Stimulated activated CD8-positive, alpha-beta memory T cell treated with anti-CD3 and anti-CD28 coated beads, Interleukin-4, amount 100 ng/mL, for 24 hours (primary cell): Measurements from ENCODE around the gene HORMAD1.
"Not testable (repeated sequence)": the region's sequence is repeated elsewhere in the genome, so short reads cannot be mapped to it uniquely, and the experiment has no call there.

Experiments used
- DNase-seq: peaks from one replicate; pipeline ENCODE4 v3.0.0-alpha.2; 2020; ENCODE audit warnings: low read depth

The HORMAD1 gene

DNA sequence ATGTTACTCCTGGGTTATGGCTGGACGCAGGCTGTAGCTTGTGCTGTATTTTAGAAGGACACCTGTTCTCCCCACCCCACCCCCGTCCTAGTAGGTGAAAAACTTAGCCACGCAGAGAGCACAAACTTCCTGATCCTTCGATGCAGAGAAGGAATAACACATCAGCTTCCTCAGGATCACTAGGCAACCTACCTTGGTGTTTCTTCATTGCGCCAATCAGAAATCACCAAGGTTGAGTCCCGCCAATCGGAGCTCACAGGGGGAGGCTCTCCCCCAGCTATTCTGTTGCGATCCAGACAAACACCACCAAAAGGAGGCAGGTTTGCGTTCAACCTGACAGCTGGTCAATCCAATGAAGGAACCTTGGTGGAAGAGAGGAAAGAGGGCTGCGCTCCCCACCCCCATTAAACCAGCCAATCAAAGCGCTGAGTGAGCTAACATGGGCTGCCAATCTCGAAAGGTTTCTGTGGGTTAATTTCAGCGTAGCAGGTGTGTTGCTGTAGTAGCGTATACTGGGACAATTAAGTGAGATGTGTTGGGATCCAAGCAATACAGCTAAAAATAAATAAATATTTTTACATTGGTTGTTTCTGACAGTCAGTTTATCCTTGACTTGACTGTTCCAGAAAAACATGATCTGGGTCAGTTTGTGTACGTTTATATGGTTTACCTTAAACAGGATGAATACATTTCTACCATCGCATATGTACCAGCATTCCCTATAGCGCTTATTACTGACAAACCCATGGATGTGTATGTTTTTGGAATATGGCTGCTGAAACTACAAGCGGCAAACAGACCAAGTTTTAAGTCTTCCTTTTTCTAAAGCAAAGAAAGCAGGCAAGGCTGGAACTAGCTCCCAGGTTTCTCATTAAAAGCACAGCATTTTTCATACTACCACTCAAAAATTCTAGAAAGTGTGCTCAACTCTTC, 23.4 kb downstream of the HORMAD1 start, which contains the start of gene GOLPH3L:
Gene GOLPH3L (minus strand): TSS at position 160 of the 933 bp plus-strand sequence. CDS start 2,316 bp downstream, outside the sequence.
- peak; percentile 78 for DNase-seq

DNA sequence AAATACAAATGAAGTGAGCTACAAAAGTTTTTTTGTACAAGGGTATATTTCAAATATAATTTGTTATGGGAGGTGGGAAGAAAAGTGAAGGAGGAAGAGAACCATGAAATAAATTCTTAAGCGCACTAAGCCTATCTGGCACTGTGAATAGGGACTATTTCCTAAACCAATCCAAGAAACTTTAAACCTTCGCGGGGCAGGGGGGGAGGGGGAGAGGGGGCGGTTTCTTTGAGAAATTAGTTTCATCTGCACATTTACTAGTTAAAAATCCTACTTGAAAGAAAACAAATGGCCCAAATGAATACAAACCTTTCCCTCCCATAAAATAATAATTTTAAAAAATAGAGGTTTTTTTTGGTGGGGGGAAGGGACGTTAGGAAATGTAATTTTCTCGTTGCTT, 24.1 kb downstream of the HORMAD1 start:
- no peak for DNase-seq

DNA sequence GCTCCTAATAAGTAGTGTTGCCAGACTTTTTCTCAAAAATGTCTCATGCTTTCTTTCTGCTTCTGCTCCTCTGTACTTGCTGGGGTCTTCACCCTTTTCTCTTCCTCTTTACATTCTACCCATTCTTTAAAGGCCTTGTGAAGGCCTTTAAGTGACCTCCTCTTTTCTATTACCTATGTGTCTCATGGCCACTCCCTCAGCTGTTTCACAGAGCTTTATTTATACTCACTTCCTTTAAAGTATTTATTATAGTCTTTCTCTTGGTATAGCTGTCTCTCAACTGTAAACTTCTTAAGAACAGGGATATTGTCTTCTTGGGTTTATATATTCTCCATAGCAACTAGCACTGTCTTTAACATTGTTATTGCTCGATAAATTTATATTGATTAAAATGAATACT, 24.5 kb downstream of the HORMAD1 start:
- no peak for DNase-seq

DNA sequence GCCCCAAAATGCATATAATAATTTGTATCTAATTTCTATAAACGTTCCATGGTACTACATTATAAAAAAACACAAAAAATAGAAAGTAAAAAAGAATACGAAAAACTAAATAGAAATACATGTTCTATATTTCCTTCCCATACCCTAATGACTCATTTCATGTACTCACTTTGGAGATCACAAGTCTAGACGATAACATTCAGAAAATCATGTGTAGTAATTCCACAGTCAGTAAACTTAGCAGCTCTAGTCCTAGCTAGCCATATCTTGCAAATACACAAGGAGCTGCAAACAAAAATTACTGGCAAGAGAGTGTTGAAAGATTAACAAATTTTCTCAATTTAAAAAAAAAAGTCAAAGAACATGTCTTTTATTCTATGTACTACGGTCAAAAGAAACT, 25.1 kb downstream of the HORMAD1 start:
- no peak for DNase-seq

DNA sequence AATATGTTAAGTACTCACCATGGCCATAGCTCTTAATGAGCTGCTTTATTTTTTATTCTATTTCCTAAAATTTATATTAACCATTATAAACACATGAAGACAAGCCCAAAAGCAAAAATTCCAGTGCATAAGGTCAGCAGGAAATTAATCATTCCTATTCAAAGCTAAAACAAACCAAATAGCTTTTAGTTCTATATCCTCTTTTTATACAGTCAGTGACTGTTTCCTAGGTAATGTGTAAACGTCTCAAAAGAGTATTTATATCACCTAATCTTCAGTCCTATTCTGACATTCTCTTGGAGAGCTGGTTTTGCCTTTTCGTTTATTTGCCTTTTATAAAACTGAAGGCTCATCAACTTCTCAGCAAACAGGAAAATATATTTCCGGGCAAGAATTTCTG, 28.0 kb downstream of the HORMAD1 start:
- DNase-seq = no peak

DNA sequence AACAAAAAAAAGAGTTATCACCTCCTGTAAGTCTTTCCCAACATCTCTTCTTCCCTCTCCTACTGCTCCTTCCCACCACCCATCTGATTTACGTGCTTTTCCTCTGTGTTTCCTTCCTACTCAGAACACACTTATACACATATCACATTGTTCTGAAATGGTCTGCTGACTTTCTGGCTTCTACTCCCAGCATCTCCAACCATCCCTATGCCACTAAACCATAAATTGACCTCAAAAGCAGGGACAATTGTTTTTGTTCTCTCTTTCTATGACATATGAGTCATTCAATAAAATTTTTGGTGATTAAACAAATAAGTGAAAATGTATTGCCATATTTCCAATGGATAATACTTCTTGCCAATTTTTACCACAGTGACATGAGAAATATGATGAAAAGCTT, 31.9 kb downstream of the HORMAD1 start:
- no peak for DNase-seq

DNA sequence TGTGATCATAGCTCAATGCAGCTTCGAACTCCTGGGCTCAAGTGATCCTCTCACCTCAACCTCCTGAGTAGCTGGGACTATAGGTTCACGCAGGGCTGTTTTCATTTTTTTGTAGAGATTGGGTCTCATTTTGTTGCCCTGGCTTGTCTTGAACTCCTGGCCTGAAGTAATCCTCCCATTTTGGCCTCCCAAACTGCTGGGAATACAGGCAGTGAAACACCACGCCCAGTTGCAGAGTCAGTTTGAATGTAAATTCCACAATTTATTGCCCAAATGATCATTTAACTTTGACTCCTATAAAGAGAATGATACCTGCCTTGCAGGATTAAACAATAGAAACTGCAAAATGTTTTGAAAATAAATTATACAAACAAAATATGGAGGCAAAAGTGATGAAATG, 34.4 kb downstream of the HORMAD1 start:
- no peak for DNase-seq

DNA sequence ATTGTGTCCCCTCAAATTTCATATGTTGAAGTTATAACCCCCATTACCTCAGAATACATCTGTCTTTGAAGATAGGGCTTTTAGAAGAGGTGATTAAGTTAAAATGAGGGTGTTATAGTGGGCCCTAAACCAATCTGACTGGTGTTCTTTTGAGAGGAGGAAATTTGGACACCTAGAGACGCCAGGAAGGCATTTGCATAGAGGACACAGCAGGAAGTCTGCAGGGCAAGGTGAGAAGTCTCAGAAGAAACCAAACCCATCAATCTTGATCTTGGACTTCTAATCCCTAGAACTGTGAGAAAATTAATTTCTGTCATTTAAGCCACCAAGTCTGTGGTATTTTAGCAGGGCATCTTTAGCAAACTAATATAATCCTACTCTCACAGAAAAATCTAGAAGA, 36.8 kb downstream of the HORMAD1 start:
- DNase-seq = no peak

DNA sequence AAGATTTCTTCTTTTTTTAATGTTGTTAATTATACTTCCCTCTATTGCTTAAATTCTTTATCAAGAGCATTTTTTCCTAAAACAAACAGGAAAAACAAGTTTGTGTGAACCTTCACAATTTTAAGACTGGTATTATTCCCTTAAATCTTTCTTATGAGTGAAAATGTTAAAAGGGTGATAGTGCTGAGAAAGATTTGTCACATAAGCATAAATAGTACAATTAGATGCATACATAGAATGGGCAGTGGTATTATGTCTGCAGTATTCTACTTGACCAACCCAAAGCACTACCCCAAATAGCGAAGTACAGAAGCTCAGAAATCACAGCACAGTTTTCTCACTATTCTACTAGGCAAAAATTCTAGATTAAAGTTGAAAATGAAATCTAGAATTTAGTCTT, 41.7 kb downstream of the HORMAD1 start:
- no peak for DNase-seq

DNA sequence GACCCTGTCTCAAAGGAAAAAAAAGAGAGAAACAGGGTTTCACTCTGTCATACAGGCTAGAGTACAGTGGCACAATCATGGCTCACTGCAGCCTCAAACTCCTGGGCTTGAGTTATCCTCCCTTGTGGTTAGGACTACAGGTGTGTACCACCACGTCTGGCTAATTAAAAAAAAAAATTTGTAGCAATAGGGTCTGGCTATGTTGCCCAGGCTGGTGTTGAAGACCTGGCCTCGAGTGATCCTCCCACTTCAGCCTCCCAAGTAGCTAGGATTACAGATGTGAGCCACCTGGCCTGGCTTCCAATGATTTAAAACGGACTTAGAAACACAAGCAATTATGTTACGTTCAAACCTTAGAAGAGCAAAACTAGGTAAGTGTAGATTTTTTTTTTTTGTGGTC, 45.8 kb downstream of the HORMAD1 start:
- no peak for DNase-seq

DNA sequence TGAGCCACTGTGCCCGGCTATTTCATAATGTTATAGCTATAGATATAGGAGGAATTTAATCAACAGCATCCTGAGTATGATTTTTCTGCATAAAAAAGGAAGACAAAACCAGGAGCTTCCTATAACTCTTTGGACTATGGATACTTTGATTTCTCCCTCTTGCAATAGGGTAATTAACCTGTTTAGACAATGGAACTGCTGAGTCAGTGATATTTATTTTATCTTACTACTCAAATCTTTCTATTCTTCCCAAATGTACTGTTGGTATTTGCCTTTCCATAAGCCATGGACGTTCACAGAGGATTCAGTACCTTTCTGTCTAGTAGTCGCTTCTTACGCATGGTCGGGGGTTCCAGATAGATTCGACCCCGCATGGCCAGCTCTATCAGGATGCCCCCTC, 57.4 kb downstream of the HORMAD1 start:
- no peak for DNase-seq

DNA sequence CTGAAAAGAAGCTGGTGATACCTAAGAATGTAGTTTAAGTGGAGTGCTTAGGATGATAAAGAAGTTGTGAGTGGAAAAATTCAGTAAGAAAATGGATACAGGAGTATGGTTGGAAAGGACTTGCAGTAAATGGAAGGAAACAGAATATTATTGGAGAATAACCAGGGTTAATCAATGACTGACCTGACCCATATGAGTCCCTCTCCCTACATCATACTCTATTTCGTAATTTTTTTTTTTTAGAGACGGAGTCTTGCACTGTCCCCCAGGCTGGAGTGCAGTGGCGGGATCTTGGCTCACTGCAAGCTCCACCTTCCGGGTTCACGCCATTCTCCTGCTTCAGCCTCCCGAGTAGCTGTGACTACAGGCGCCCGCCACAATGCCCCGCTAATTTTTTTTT, 57.9 kb downstream of the HORMAD1 start:
- DNase-seq = no peak

DNA sequence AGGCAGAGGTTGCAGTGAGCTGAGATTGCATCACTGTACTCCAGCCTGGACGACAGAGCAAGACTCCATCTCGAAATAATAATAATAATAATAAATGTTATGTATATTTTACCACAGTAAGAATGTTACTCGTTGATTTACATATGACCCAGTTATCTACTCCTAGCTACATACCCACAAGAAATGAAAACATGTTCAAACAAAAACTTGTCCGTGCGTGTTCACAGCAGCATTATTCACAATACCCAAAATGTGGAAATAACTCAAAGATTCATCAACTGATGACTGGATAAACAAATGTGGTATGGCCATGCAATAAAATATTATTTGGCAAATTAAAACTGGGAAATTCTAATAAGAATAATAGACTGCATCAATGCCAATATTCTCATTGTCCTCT, 59.5 kb downstream of the HORMAD1 start:
- no peak for DNase-seq

DNA sequence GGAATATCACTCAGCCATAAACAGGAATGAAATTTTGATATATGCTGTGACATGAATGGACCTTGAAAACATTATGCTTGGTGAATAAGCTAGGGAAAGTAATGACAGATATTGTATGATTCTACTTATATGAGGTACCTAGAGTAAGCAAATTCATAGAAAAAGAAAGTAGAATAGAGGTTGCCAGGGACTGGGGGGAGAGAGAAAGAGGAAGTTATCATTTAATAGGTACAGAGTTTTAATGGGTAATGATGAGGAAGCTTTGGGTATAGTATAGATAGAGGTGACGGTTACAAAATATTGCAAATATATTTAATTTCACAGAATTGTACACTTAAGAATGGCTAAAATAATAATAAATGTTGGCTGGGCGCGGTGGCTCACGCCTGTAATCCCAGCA, 60.1 kb downstream of the HORMAD1 start:
- DNase-seq = no peak

DNA sequence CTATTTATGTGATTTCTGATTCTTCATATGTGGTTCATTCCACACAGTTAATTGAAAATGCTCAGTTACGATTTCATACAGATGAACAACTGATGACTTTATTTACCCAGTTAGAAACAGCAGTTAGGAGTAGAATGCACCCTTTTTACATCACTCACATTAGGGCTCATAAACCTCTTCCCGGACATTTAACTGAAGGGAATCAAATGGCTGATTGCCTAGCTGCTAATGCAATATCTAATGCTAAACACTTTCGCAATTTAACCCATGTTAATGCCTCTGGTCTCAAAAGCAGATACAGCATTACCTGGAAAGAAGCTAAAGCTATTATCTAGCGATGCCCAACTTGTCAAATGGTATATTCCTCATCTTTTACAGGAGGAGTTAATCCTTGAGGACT, 63.6 kb downstream of the HORMAD1 start:
- not testable (repeated sequence) for DNase-seq

DNA sequence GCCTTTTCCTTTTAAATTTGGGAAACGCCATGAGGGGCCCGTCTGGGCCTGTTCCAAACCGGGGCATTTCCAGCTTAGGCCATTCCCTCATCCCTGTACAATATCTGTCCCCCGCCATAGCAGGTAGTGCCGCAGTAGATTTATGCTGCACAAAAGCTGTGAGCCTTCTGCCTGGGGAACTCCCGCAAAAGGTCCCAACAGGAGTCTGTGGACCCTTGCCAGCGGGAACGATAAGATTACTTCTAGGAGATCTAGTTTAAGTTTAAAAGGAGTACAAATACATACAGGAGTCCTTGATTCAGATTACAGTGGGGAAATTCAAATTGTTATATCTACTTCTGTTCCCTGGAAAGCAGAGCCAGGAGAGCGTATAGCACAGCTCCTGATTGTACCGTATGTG, 66.1 kb downstream of the HORMAD1 start:
- DNase-seq = not testable (repeated sequence)

DNA sequence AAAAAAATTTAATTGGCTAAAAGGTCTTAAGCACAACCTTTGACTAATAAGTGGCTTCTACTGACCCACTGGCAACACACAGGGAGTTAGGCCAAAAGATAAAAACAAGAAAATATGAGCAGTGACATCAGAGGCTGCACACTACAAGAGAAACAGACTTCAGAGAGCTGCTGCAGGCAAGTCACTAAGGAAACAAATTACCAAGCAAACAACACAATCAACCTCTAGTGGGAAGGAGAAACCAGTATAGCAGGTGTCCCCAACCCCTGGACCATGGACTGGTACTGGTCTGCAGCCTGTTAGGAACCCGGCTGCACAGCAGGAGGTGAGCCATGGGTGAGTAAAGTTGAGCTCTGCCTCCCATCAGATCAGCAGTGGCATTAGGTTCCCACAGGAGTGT, 70.5 kb downstream of the HORMAD1 start:
- no peak for DNase-seq

DNA sequence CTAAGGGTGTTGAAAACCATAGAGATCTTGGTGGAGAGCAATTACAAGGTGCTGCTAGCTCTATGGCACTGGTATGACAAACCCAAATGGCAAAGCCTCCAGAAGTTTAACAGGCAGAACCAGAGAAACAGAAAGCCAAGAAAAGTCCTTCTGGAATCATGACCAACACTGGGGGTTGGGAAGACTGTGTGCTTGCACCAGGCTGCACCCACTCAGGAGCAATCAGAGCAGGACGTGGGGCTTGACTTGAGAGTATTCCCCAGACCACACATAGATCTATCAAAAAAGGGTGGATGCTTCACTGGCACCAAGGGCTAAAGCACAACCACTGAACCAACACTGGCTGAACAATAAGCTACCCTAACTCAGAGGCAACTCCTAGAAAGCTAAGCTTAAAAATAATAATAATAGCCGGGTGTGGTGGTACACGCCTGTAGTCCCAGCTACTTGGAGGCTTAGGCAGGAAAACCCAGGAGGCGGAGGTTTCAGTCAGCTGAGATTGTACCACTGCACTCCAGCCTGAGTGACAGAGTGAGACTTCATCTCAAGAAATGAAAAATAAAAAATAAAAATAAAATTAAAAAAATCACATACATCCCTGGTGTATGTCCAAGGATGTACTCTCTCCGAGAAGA, 71.1 kb downstream of the HORMAD1 start:
- DNase-seq = no peak
